Keratinocyte (primary cell): Measurements from ENCODE around the gene RNF123. TPM values are rescaled to one million over a fixed set of nuclear protein-coding genes. Genes with fewer than 3 reads are reported as not detected.
"Not testable (repeated sequence)": the region's sequence is repeated elsewhere in the genome, so short reads cannot be mapped to it uniquely, and the experiment has no call there.

Experiments used
- DNase-seq: peaks from one replicate; pipeline ENCODE4 v3.0.0-alpha.2; 2011; ENCODE audit warnings: low read depth, missing footprints, low spot score
- FAIRE-seq: peaks from 2 replicates; lab custom pipeline; 2011; peaks lifted over from hg19 to GRCh38; lab: Jason Lieb, UNC
- H2AFZ ChIP-seq: 2 replicates; pipeline ENCODE4 v1.6.0; 2012; ENCODE audit warnings: low read length, control low read depth, inconsistent platforms; ENCODE audit not compliant: control insufficient read depth
- H3K27ac ChIP-seq: 2 replicates; pipeline ENCODE4 v1.5.1; 2011; ENCODE audit warnings: low read length; ENCODE audit not compliant: control insufficient read depth, insufficient read depth
- H3K27me3 ChIP-seq: 3 replicates; pipeline ENCODE4 v1.6.0; 2011; ENCODE audit warnings: low read length; ENCODE audit not compliant: control insufficient read depth, insufficient read depth; ENCODE audit errors: extremely low read depth
- H3K36me3 ChIP-seq, 2 experiments: 2 replicates in 1 of 2; 3 replicates in 1 of 2; pipeline ENCODE4 v1.5.1; 2011; ENCODE audit warnings: low read length in 2 of 2, mild to moderate bottlenecking in 1 of 2; ENCODE audit not compliant: control insufficient read depth in 2 of 2, insufficient read depth in 2 of 2; ENCODE audit errors: extremely low read depth in 1 of 2
- H3K4me1 ChIP-seq: 3 replicates; pipeline ENCODE4 v1.5.1; 2011; ENCODE audit warnings: low read length; ENCODE audit not compliant: control insufficient read depth, insufficient read depth; ENCODE audit errors: extremely low read depth
- H3K4me2 ChIP-seq: 3 replicates; pipeline ENCODE4 v1.6.0; 2011; ENCODE audit warnings: low read depth, low read length; ENCODE audit not compliant: control insufficient read depth, insufficient read depth; ENCODE audit errors: extremely low read depth
- H3K4me3 ChIP-seq, 3 experiments: fragments of 200-600 bp in 1 of 3; sonication (generic) in 1 of 3; 2 replicates in 2 of 3; 3 replicates in 1 of 3; pipeline ENCODE4 v1.5.1; 2011 to 2016; ENCODE audit warnings: low read length in 3 of 3, mild to moderate bottlenecking in 3 of 3, control low read depth in 2 of 3, inconsistent platforms in 1 of 3, low read depth in 1 of 3, mixed read lengths in 1 of 3, mixed run types in 1 of 3, moderate library complexity in 1 of 3; ENCODE audit not compliant: control insufficient read depth in 2 of 3, insufficient read depth in 2 of 3; ENCODE audit errors: extremely low read depth in 1 of 3
- H3K79me2 ChIP-seq: 2 replicates; pipeline ENCODE4 v1.6.0; 2012; ENCODE audit warnings: low read length; ENCODE audit not compliant: control insufficient read depth, insufficient read depth
- H3K9ac ChIP-seq: 3 replicates; pipeline ENCODE4 v1.6.0; 2011; ENCODE audit warnings: low read length; ENCODE audit not compliant: control insufficient read depth, insufficient read depth; ENCODE audit errors: extremely low read depth
- H3K9me1 ChIP-seq: 3 replicates; pipeline ENCODE4 v1.6.0; 2011; ENCODE audit warnings: low read length; ENCODE audit not compliant: control insufficient read depth, insufficient read depth; ENCODE audit errors: extremely low read depth
- H3K9me3 ChIP-seq: 2 replicates; pipeline ENCODE4 v1.5.1; 2012; ENCODE audit warnings: low read depth, low read length; ENCODE audit not compliant: control insufficient read depth
- H4K20me1 ChIP-seq: 3 replicates; pipeline ENCODE4 v1.6.0; 2011; ENCODE audit warnings: low read length; ENCODE audit not compliant: control insufficient read depth, insufficient read depth; ENCODE audit errors: extremely low read depth
- CTCF ChIP-seq, 3 experiments: IDR thresholded peaks in 1 of 3; conservative IDR thresholded peaks in 1 of 3; optimal IDR thresholded peaks in 1 of 3; 2 replicates in 2 of 3; 3 replicates in 1 of 3; pipeline versions ENCODE3 to v1.5.1; 2011; ENCODE audit warnings: low read length in 3 of 3, mild to moderate bottlenecking in 3 of 3, moderate library complexity in 2 of 3, control low read depth in 1 of 3, inconsistent platforms in 1 of 3; ENCODE audit not compliant: insufficient read depth in 2 of 3; ENCODE audit errors: extremely low read depth in 1 of 3
- EZH2 ChIP-seq: IDR thresholded peaks from one replicate; pipeline ENCODE4 v1.6.1; 2012; ENCODE audit warnings: inconsistent platforms, mild to moderate bottlenecking, low read length, moderate library complexity
- dilution Hi-C: fragments of 300-500 bp; cut with MboI; formaldehyde crosslinking; loops from one replicate; pipeline ENCODE4 v1.7.0; 2020; ENCODE audit warnings: low sequenced_read_pairs; ENCODE audit not compliant: extremely low pct_ligation_motif_present
- polyA plus RNA-seq, 5 experiments: library from polyadenylated mRNA; depleted of rRNA in 3 of 5; stranded (reverse) in 3 of 5; stranded (forward) in 1 of 5; unstranded in 1 of 5; fragments of >200 nt; gene quantifications; 1 replicate in 1 of 5; 2 replicates in 3 of 5; 3 replicates in 1 of 5; pipeline versions ENCODE4 v1.2.1 to v1.2.3, GENCODE V29; 2011 to 2012; ENCODE audit warnings: missing spikeins in 2 of 5, low read depth in 1 of 5, low replicate concordance in 1 of 5

Gene RNF123
- polyA plus RNA-seq, 1 donor (not counting 4 experiments of a cell fraction or from before 2014, with no cell fraction given): 18.1 TPM

GRCh38 chr3:49681543-49681942 is 7.8 kb upstream of the RNF123 start:
- Histone ChIP-seq H3K36me3 (peaks cover 54 to 64% of the 10 kb centered on the region in 2 experiments), H3K79me2 (peaks cover 6% of the 10 kb centered on the region), H4K20me1 (no peaks in the 10 kb centered on the region), H3K4me2 (no peak overlapping the region), H3K27me3 (no peaks in the 10 kb centered on the region), H2AFZ (no peak overlapping the region), H3K9me1 (no peaks in the 10 kb centered on the region), H3K4me3 (no peak overlapping the region), H3K4me1 (no peaks in the 10 kb centered on the region), H3K27ac (no peak overlapping the region), H3K9me3 (no peaks in the 10 kb centered on the region), H3K9ac (no peak overlapping the region)
- no peak for TF ChIP-seq CTCF (optimal IDR thresholded peaks at IDR 0.05 in 1 of 3, IDR thresholded peaks at IDR 0.05 in 1 of 3, conservative IDR thresholded peaks at IDR 0.05 in 1 of 3; ENCODE audit: extremely low read depth in 1 of 3, insufficient read depth in 2 of 3, low read length in 3 of 3)
- TF ChIP-seq EZH2: no peak
- dilution Hi-C loops: no loop called here
- DNase-seq (no peak), FAIRE-seq (no peak)

- Histone ChIP-seq H3K9ac (no peak overlapping the region), H3K36me3 (peaks cover 46 to 48% of the 10 kb centered on the region in 2 experiments)
- no peak for FAIRE-seq
Measured at GRCh38 chr3:49683162-49683561, 6.2 kb upstream of the RNF123 start.

GRCh38 chr3:49684453-49684852 is 4.9 kb upstream of the RNF123 start:
- H4K20me1 ChIP-seq, H3K79me2 ChIP-seq, H3K9ac ChIP-seq, H2AFZ ChIP-seq, H3K4me2 ChIP-seq, DNase-seq, H3K4me3 ChIP-seq, FAIRE-seq, H3K27ac ChIP-seq, H3K27me3 ChIP-seq, dilution Hi-C loops, H3K9me1 ChIP-seq, H3K4me1 ChIP-seq, H3K9me3 ChIP-seq: not testable (repeated sequence)
- peaks cover 36% of the 10 kb centered on the region in 2 experiments for H3K36me3 ChIP-seq

More at GRCh38 chr3:49683162-49683561, 6.2 kb upstream of the RNF123 start:
- Histone ChIP-seq H3K9me3 (no peaks in the 10 kb centered on the region), H3K27me3 (no peaks in the 10 kb centered on the region), H4K20me1 (no peaks in the 10 kb centered on the region), H3K9me1 (no peaks in the 10 kb centered on the region), H3K79me2 (no peaks in the 10 kb centered on the region), H2AFZ (no peak overlapping the region), H3K4me1 (no peaks in the 10 kb centered on the region), H3K27ac (no peak overlapping the region), H3K4me2 (no peak overlapping the region), H3K4me3 (no peak overlapping the region)
- TF ChIP-seq EZH2: no peak
- TF ChIP-seq CTCF (optimal IDR thresholded peaks at IDR 0.05 in 1 of 3, IDR thresholded peaks at IDR 0.05 in 1 of 3, conservative IDR thresholded peaks at IDR 0.05 in 1 of 3; ENCODE audit: extremely low read depth in 1 of 3, insufficient read depth in 2 of 3, low read length in 3 of 3): no peak
- DNase-seq: no peak
- dilution Hi-C loops: no loop called here

GRCh38 chr3:49685103-49685502 is 4.3 kb upstream of the RNF123 start:
- peaks cover 30 to 35% of the 10 kb centered on the region in 2 experiments for H3K36me3 ChIP-seq

More at GRCh38 chr3:49685103-49685502, 4.3 kb upstream of the RNF123 start:
- H3K27me3 ChIP-seq, H3K79me2 ChIP-seq, DNase-seq, dilution Hi-C loops, H3K9me1 ChIP-seq, H3K4me3 ChIP-seq, H3K9me3 ChIP-seq, H3K4me1 ChIP-seq, H2AFZ ChIP-seq, H3K9ac ChIP-seq, H3K4me2 ChIP-seq, H3K27ac ChIP-seq, H4K20me1 ChIP-seq, FAIRE-seq: not testable (repeated sequence)
